Activated CD4-positive, alpha-beta T cell treated with anti-CD3 and anti-CD28 coated beads for 24 hours (primary cell): ENCODE data around the gene SMAD4.
A peak's percentile ranks its signal among the peaks of the same experiment; 100 is the strongest.
"Not testable (repeated sequence)": the region's sequence is repeated elsewhere in the genome, so short reads cannot be mapped to it uniquely, and the experiment has no call there.

Experiments
- DNase-seq, 2 donors: peaks; one replicate each; pipeline ENCODE4 v3.0.0-alpha.2; 2020; ENCODE audit warnings: low read depth in 2 of 2

SMAD4 gene

DNA sequence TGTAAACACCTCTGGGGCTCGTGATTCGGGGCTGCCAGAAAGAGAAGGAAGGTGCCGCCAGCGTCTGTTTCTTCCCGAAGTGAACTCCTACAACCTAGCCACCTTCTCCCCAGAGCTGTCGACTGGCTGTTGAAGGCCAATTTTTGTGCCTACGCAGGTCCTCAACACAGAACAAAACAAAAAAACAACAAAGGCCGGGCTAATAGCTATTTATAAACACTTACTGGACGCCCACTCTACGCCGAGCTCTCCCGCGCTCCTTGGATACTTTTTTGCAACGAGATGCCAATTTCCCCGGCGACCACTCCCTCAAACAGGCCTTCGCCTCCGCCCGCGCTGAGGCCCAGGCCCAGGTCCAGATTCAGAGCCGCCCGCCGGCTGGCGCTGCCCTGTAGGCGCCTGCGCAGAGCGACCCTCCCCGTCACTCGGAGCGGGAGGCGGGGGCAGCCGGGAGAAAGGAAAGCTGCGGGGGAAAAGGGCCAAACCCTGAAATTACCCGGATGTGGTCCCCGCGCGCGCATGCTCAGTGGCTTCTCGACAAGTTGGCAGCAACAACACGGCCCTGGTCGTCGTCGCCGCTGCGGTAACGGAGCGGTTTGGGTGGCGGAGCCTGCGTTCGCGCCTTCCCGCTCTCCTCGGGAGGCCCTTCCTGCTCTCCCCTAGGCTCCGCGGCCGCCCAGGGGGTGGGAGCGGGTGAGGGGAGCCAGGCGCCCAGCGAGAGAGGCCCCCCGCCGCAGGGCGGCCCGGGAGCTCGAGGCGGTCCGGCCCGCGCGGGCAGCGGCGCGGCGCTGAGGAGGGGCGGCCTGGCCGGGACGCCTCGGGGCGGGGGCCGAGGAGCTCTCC, at the start of gene SMAD4:
Gene SMAD4 (plus strand): TSS at position 520 of the 843 bp plus-strand sequence. CDS start 16,834 bp downstream, outside the sequence.
- peak; percentile 96 to 99 for DNase-seq

DNA sequence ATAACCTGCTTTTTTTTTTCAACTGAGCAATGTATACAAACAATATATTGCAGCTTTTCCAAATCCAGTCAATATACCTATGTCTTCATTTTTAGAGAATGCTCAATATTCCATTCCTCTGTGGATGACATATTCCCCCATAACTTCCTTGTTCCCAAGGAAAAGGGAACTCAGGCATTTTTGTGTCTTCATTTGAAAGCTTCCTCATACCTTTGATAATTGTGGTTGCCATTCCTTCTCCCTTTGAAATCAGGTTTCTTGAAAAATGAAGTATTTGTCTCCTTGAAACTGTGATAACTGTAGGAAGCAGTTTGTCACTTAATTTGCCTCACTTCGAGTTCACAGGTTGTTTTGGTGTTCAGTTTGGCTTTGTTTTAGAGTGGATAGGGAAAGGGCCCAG, 48.6 kb upstream of the SMAD4 start:
- no peak for DNase-seq

DNA sequence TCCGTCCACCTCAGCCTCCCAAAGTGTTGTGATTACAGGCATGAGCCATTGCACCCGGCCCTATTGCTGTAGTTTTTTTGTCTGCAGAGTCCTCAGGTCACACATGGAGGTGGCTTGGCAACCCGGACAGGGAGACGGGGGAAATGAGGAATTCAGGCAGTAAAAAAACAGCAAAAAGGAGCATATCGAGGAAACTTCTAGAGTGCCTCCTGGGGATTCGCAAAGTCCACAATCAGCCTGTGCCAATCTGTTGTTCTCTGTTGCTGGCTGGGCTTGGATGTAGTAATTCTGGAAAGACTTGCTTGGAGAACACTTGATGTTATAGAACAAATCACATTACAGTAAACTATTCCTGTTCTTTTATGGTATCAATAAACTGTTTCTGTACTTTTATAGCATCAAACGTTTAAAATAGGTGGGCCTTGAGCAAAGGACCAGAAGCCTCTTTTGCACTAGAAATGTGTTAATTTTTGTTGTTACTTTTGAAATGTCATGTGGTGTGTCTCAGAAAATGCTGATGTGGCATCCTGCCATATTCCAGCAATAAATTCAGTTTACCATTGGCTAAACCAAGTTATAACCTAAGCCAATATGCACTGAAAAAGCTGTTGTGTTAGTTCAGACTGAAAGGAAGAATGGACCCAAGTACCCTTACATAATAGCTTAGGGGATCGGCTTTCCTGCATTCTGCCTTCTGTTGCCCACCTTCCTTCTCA, 47.8 kb upstream of the SMAD4 start:
- no peak for DNase-seq

DNA sequence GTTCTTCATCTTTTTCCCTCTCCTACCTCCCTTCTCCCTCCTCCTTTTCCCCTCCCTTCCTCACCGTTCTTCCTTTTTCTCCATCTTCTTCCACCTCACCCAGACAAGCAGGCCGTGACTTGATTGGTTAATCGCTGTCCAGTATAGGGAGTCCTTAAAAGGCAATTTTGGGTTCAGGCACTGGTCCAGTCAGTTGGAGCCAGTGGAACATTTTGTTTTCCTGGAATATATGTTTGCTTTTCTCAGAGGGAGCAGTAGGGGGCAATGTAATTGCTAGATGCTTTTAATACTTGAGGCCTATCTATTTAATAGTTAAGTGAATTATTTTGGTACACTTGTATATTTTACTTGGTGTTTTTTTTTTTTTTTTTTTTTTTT, 47.2 kb upstream of the SMAD4 start:
- no peak for DNase-seq

DNA sequence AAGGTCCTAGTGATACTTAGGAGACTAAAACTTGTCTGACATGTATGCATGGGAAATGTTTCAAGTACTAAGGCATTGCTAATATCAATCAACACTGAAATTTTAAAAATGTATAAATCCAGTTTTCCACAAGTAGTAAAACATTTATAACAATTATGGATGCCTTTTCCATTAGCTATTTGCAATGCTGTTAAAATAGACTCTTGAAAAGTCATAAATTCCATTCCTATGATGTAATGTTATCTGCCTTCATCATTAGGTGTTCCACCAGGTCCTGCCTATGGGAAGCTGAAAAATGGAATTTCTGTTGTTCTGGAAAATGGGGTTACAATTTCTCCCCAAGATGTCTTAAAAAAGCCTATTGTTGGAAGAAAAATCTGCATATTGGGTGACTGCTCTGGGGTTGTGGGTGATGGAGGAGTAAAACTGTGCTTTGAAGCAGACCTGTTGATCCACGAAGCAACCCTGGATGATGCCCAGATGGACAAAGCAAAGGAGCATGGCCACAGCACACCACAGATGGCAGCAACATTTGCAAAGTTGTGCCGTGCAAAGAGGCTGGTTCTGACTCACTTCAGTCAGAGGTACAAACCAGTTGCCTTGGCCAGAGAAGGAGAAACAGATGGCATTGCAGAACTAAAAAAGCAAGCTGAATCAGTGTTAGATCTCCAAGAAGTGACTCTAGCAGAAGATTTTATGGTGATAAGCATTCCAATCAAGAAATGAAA, 43.5 kb upstream of the SMAD4 start:
- DNase-seq: no peak

DNA sequence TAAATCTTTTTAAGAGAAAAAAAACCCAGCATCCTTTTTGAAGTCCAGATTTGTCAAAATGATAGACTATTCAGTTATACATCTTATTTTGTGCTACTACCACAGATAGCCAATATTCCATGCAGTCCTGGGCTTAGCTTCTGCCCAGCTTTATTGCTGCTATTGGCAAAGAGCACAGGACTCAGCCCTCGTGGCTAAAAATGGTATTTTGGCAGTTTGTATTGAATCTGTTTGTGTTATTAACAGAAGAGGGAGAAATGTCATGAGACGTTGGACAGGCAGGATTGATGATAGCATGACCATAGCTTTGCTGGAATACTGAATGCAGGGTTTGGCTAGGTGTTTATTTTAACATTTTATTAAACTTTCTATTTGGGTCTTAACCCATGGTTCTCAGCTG, 42.8 kb upstream of the SMAD4 start:
- DNase-seq: no peak

DNA sequence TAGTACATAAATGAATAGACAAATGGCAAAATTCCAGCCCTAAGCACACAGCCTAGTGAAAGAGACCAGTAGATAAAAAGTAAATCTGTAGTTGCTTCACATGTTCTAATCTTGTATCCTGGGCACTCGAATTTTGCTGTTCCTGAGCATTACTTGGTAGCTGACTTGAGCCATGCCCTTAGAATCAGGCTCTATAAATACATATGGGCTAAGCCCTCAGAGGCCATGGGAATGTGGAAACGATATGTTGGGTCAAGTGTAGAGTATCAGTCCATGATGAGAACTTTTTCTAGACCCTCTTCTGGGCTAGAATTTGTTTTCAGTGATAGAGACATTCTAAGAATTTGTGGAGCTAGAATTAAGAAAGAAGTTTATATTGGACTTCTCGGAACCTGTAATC, 40.3 kb upstream of the SMAD4 start:
- DNase-seq: no peak

DNA sequence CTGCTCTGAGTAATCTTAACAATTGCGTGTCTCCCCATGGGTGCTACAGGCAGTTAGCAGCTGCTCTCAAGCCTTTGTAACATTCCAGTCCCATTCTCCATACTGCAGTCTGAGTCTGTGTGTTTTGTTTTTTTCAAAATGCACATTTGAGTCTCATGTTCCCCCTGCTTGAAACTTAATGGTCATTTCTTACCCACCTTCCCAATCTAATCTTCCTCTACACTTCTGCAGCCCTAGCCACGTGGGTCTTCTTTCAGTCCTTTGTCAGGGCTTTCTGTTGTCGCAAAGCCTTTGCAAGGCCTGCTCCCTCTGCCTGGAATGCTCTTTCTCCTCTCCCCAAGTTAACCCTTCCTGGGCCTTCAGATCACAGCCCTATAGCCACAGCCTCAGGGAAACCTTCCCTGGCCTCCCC, 37.7 kb upstream of the SMAD4 start:
- DNase-seq: no peak

DNA sequence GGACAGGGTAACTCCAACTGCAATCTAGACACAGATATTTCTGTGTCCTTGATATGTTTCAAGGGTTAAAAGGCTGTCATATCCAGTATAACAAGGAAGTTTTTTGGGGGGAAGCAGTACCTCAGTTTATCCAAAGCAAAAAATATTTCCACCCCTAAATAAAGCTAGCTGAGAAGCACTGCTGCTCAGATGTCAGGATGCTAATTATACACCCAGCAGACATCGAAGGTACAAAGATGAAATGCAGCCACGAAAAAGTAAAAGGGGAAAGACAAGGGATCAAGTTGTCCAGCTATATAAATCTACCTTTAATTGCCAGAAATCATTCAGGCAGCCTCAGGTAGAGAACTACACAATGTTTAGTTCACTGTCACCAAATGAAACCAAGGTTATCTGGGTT, 36.0 kb upstream of the SMAD4 start:
- DNase-seq: no peak

DNA sequence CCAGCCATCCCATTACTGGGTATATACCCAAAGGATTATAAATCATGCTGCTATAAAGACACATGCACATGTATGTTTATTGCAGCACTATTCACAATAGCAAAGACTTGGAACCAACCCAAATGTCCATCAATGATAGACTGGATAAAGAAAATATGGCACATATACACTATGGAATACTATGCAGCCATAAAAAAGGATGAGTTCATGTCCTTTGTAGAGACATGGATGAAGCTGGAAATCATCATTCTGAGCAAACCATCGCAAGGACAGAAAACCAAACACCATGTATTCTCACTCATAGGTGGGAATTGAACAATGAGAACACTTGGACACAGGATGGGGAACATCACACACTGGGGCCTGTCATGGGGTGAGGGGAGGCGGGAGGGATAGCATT, 26.8 kb upstream of the SMAD4 start:
- not testable (repeated sequence) for DNase-seq

DNA sequence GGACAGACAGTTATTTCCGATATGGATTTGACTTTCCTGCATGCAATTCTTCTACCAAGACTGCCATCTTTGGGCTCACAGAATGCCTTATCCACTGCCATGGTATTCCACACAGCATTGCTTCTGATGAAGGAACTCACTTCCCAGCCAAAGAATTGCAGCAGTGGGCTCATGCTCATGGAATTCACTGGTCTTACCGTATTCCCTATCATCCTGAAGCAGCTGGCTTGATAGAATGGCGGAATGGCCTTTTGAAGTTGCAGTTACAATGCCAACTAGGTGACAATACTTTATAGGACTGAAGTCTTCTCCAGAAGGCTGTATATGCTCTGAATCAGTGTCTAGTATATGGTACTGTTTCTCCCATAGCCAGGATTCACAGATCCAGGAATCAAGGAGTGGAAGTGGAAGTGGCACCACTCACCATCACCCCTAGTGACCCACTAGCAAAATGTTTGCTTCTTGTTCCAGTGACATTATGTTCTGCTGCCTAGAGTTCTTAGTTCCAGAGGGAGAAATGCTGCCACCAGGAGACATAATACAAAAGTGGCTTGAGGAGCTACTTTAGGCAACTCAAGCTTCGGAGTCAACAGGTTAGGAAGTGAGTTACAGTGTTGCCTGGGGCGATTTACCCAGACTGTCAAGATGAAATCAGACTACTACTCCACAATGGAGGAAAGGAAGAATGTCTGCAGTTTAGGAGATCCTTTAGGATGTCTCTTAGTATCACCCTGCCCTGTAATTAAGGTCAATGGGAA, 23.8 kb upstream of the SMAD4 start:
- no peak for DNase-seq

DNA sequence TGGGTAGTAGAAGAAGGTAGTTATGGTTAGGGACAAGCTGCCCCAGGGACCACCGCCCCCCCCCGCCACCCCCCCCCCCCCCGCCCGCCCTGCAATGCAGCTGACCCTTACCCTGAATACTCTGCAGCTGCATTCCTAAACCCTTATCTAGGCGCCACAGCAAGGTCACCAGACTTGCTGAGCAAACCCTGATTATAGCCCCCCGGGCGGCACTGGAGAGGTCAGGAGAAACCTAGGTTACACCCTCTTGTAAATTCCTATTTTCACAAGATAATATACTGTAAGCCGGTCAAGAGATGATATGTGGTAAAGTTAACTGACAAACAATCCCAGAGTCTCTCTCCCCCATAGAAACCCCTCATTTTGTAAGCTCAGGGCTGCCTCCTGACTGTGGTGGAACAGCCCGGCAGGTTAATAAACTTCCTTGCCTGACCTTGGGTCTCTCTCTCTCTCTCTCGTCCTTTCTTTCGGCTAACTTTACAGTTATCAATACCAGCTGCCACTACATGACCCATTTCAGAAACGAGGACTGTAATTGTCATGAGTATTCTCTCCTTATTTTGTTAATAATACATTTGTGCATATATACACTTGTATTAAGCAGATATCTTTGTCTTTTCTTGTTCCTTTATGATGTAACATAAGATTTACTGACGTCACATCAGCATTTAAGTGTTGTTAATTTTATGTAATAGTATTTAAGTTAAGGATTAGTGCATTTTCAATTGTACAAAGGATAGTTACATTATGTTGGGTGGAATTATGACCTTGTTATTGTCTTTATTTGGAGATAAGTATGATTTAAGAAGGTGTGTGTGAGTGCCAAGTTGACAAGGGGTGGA, 22.8 kb upstream of the SMAD4 start:
- no peak for DNase-seq

DNA sequence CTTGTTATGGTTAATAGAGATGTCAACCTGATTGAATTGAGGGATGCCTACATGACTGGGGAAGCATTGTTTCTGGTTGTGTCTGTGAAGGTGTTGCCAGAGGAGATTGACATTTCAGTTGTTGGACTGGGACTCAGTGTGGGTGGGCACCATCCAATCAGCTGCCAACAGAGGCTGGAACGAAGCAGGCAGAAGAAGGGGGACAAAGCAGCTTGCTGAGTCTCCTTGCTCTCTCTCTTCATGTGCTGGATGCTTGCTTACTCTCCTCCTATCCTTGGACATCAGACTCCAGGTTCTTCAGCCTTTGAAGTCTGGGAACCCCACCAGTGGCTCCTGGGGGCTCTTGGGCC, 22.2 kb upstream of the SMAD4 start:
- DNase-seq: no peak

DNA sequence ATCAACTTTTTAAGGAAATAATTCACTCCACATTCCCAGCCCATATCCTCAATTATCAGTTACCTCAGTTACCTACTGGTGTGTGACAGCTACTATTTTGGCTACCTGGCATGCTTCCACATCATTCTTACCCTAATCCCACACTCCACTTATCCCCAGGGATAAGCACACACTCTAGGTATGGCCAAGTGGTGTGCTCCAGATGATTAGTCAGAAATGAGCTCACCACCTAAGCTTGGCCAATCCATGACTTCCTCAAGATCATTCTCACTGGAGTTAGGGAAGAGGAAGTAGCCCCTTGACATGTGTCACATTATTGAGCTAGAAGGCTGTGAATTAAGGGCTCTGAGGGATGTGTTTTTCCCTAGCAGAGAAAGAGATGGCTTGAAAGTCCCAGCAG, 20.9 kb upstream of the SMAD4 start:
- DNase-seq: no peak

DNA sequence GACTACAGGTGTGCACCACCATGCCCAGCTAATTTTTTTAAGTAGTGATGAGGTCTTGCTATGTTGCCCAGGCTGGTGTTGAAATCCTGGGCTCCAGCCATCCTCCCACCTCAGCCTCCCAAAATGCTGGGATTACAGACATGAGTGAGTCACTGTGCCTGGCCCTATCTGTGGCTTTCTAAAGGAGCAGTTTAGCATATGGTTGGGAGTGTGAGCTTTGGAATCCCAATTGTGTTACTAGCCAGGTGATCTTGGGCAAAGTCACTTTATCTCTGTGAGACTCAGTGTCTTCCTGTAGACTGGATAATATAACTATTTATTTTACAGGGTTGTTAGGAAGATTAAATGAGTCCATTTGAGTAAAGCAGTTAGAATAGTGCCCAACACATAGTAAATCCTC, 19.8 kb upstream of the SMAD4 start:
- no peak for DNase-seq

DNA sequence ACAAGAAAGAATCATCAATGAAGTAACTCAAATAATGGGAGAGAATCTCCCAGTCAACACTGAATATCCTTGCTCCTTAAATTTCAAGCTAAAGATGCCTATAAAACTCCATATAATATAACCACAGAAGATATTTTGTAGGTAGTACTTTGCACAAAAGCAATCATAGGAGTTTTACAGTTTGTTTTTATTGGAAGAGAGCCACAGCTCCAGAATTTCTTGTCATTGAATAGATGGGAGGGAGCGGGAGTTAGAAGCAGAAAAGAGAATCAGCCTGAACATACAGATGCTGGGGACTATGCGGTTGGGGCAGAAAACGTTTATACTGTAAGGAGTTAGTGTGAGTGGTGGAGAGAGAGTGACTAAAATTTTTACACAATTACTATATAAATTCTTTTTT, 18.3 kb upstream of the SMAD4 start:
- no peak for DNase-seq

DNA sequence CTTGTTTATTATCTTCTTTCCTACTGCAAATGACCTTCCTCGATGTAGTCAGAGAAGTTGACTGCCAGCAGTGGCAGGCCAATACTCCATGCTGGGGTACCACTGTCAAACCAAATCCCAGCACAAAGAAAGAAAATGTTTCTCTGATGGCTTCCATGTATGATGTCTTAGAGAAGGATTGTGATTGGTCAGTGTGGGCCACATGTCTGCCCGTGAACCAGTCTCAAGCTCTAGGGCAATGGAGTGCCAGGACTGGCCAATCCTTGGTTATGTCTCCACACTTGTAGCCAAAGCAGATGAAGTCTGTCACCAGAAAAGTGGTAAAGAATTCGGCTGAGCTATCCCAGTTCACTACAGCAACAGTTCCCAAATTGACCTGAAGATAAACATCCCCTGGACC, 17.6 kb upstream of the SMAD4 start:
- DNase-seq: no peak

DNA sequence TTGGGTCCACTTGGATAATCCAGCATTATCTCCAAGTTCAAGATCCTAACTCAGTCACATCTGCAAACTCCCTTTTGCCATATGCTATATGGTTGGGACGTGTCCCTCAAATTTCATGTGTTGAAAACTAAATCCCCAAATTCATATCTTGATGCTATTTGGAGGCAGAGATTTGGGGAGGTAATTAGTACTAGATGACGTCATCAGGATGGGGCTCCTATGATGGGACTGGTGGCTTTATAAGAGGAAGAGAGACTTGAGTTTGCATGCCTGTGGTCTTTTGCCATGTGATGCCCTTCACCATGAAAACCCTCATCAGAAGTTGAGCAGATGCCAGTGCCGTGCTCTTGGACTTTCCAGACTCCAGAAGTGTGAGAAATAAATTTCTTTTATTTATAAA, 16.8 kb upstream of the SMAD4 start:
- DNase-seq: no peak

DNA sequence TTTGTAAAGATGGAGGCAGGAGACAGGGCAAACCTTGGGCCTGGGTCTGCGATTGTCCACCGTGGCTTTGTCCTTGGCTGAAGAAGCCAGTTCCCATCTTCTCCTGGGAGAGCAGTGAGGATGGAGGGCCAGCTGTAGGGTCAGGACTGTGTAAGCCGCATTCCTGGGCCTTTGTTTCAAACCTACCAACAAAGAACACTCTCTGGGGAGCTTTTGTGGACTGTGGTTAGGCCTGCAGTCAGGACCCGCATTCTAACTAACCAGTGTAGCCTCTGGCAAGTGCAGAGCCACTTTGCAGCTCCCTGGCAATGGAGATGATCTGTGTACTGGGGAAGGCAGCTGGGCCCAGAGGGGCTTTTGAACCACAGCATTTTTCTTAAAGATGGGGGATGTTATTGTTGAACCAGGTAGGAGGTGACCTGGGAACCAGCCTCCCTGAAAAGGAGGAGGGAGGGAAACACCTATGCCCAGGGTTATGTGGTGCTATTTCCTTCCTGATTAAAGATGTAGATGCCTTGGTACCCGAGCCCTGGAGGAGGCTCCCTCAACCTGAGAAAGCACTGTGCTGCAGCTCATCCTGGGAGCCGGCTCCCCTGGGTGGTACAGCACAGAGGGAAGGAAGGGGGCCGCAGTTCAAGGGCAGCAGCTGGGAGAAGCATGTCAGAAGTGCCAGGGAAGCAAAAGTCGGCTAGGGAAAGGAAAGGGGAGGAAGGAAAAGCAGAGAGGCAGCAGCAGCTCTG, 12.7 kb upstream of the SMAD4 start:
- DNase-seq: no peak

DNA sequence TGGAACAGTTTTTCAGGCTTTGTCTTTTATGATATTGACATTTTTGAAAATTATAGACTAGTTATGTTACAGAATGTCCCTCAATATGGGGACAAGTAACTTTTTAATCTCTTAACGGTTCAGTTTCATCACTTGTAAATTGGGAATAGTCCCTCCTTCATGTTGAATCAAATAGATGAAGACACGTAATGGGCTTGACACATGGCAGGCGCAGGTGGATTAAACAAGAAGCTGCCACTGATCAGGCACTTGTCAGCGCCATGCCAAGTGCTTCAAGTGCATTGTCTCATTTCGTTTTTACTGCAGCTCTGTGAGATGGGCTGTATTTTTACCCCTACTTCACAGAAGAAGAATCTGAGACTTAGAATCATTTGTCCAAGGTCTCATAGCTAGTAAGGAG, 9.5 kb upstream of the SMAD4 start:
- no peak for DNase-seq
